Measurements from ENCODE around the gene TLE3. TPM values are rescaled to one million over a fixed set of nuclear protein-coding genes. Genes with fewer than 3 reads are reported as not detected.

The TLE3 gene
- total RNA-seq, 1 donor from 2014 or later, result 109 TPM

DNA sequence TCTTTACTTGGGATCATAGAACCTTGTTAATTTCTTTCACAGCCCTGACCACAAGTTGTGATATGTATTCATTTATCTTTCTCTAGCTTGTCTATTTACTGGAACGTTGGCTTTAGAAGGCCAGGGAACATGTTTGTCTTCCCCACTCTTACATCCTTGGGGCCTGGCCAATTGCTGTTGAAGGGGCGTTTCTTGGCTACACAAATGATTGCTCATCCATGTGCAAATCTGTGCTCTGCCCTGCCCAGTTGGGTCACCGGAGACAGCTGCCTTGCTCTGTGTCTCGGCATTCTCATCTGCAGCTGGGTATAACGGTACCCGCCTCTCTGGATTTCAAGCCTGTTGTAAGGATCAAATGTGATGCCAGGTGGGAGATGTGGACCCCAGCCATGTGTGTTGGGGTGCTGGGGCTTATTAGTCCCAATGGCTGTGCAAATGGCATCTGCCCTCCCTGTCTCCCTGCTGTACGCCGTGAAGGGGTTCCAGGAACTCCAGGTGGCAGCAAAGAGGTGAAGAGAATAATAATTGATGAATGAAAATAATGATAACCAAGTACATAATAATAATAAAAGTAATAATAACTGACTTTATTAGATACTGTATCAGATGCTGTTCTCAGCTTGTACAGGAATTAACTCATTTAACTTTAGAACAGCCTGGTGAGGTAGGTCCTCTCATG, 24.0 kb upstream of the TLE3 start:
- no peak for DNase-seq (ENCODE audit: extremely low spot score, unreplicated experiment)
- peaks cover 38% of the 10 kb centered on the region for H3K27me3 Mint-ChIP-seq
- H3K9me3 Mint-ChIP-seq, result no peaks in the 10 kb centered on the region
- H3K4me3 Mint-ChIP-seq, result no peak overlapping the region
- no peaks in the 10 kb centered on the region for H3K36me3 Mint-ChIP-seq
- no peak overlapping the region for H3K27ac Mint-ChIP-seq
- TF ChIP-seq, protein P1, sequence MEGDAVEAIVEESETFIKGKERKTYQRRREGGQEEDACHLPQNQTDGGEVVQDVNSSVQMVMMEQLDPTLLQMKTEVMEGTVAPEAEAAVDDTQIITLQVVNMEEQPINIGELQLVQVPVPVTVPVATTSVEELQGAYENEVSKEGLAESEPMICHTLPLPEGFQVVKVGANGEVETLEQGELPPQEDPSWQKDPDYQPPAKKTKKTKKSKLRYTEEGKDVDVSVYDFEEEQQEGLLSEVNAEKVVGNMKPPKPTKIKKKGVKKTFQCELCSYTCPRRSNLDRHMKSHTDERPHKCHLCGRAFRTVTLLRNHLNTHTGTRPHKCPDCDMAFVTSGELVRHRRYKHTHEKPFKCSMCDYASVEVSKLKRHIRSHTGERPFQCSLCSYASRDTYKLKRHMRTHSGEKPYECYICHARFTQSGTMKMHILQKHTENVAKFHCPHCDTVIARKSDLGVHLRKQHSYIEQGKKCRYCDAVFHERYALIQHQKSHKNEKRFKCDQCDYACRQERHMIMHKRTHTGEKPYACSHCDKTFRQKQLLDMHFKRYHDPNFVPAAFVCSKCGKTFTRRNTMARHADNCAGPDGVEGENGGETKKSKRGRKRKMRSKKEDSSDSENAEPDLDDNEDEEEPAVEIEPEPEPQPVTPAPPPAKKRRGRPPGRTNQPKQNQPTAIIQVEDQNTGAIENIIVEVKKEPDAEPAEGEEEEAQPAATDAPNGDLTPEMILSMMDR (conservative IDR thresholded peaks at IDR 0.05), result no peak
- H3K4me1 Mint-ChIP-seq (ENCODE audit: unreplicated experiment), result peaks cover 13% of the 10 kb centered on the region

GRCh38 chr15:70120958-70121623, 23.4 kb upstream of the TLE3 start:
- Mint-ChIP-seq H3K4me3 (no peak overlapping the region), H3K9me3 (no peaks in the 10 kb centered on the region), H3K36me3 (no peaks in the 10 kb centered on the region), H3K4me1 (ENCODE audit: unreplicated experiment) (peaks cover 10% of the 10 kb centered on the region), H3K27ac (no peak overlapping the region), H3K27me3 (peaks cover 39% of the 10 kb centered on the region)
- DNase-seq (ENCODE audit: extremely low spot score, unreplicated experiment), result no peak
- TF ChIP-seq, protein P1 (conservative IDR thresholded peaks at IDR 0.05), result no peak

DNA sequence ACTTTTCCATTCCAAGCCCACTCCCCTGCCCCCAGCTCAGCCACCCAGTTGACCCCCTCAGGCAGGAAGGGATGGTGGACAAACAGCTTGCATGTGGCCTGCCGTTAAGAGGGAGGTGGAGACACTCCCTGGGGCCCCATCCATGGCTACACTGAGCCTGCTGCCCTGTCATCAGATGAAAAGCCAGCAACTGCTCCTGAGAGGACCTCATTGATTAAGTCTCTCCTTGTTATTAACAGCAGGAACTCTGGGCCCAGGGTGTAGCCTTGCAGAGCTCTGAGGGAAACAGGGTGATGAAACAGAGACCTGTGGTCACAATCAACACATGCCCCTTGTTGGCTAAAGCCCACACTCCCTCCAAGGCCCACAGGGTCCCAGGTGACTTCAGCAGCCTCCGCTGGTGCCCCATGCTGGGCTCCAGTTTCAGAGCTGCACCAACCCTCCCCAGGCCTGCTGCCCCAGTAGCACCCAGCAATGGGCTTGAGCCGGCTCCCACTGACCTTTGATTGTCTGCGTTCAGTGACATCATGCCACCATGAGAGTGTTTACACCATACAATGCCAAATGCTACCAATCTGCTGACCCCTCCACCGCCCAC, 22.3 kb upstream of the TLE3 start:
- H3K27ac Mint-ChIP-seq, result no peak overlapping the region
- no peaks in the 10 kb centered on the region for H3K9me3 Mint-ChIP-seq
- no peak for DNase-seq (ENCODE audit: extremely low spot score, unreplicated experiment)
- H3K36me3 Mint-ChIP-seq, result no peaks in the 10 kb centered on the region
- no peak overlapping the region for H3K4me3 Mint-ChIP-seq
- H3K4me1 Mint-ChIP-seq (ENCODE audit: unreplicated experiment), result peaks cover 16% of the 10 kb centered on the region
- TF ChIP-seq, protein P1 (conservative IDR thresholded peaks at IDR 0.05), result no peak
- H3K27me3 Mint-ChIP-seq, result peaks cover 38% of the 10 kb centered on the region

DNA sequence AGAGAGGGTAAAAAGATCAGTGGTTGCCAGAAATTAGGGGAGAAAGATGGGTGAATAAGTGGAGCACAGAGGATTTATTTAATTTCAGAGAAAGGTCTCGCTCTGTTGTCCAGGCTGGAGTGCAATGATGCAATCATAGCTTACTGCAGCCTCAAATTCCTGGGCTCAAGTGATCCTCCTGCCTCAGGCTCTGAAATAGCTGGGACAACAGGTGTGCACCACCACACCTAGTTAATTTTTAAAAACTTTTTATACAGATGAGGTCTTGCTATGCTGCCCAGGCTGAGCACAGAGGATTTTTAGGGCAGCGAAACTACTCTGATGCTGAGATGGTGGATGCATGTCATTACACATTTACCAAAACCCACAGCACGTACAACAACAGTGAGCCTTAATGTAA, 20.9 kb upstream of the TLE3 start:
- Mint-ChIP-seq H3K36me3 (no peaks in the 10 kb centered on the region), H3K27me3 (peaks cover 48% of the 10 kb centered on the region), H3K4me1 (ENCODE audit: unreplicated experiment) (peaks cover 30% of the 10 kb centered on the region), H3K9me3 (no peaks in the 10 kb centered on the region), H3K27ac (no peak overlapping the region), H3K4me3 (no peak overlapping the region)
- no peak for DNase-seq (ENCODE audit: extremely low spot score, unreplicated experiment)
- TF ChIP-seq, protein P1 (conservative IDR thresholded peaks at IDR 0.05), result no peak

DNA sequence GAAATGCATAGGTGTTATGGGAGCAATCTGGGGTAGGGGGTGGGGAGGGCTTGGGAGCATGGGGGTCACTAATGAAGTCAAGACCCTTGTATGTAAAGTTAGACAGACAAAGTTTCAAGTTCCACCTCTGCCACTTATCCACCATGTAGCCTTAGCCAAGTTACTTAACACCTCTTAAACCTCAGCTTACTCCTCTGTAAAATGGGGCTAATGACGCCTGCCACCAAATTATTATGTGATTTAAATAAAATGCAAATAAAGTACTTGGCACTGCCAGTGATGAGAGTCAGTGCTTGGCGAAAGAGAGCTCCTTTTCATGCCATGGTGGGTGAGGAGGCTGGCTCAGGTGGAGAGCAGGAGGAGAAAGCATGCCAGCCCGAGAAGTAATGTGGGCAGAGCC, 18.6 kb upstream of the TLE3 start:
- Mint-ChIP-seq H3K36me3 (no peaks in the 10 kb centered on the region), H3K27ac (no peak overlapping the region), H3K27me3 (peaks cover 45% of the 10 kb centered on the region), H3K4me1 (ENCODE audit: unreplicated experiment) (peaks cover 35% of the 10 kb centered on the region), H3K9me3 (no peaks in the 10 kb centered on the region), H3K4me3 (no peak overlapping the region)
- DNase-seq (ENCODE audit: extremely low spot score, unreplicated experiment), result no peak
- TF ChIP-seq, protein P1 (conservative IDR thresholded peaks at IDR 0.05), result no peak
